HepG2 (cell line): Measurements from ENCODE around the gene BRMS1. TPM values are rescaled to one million over a fixed set of nuclear protein-coding genes. Genes with fewer than 3 reads are reported as not detected.

ENCODE experiments used
- ATAC-seq: fragments of 200-7000 bp; cut with Tn5 transposase; 3 replicates; pipeline ENCODE4 v1.9.1; 2020; ENCODE audit warnings: mild to moderate bottlenecking, moderate library complexity
- BruUV-seq: library from RNA; stranded (reverse); fragments of 400-500 nt; replicated peaks from 2 replicates; lab custom pipeline; 2021; lab: Mats Ljungman, UMichigan
- CTCF ChIA-PET: fragments of 300-600 bp; formaldehyde crosslinking; extraction: SDS; loops from one replicate; lab custom pipeline; 2021; ENCODE audit warnings: low total read pairs, inconsistent platforms, low intra/inter-chr PET ratio; lab: Yijun Ruan, JAX
- POLR2A ChIA-PET: fragments of 350-600 bp; sonication (Branson Sonifier 250); formaldehyde crosslinking; loops from one replicate; lab custom pipeline; 2020; ENCODE audit warnings: antibody characterized with exemption, inconsistent platforms; lab: Yijun Ruan, JAX
- DNase-seq: peaks from one replicate; pipeline ENCODE4 v3.0.0-alpha.2; 2015; ENCODE audit warnings: low spot score
- FAIRE-seq: peaks from 3 replicates; lab custom pipeline; 2011; peaks lifted over from hg19 to GRCh38; lab: Jason Lieb, UNC
- H2AFZ ChIP-seq: one replicate; pipeline ENCODE4 v1.6.1; 2011; ENCODE audit warnings: low read length, inconsistent platforms
- H3K27ac ChIP-seq: fragments of 300-600 bp; 3 replicates; pipeline ENCODE4 v1.8.0; 2011; ENCODE audit warnings: mixed run types, mild to moderate bottlenecking, mixed read lengths, low read length, inconsistent platforms; ENCODE audit not compliant: insufficient read depth; ENCODE audit errors: extremely low read length
- H3K27me3 ChIP-seq, 2 experiments: fragments of 200-600 bp in 1 of 2; 2 replicates in 1 of 2; 3 replicates in 1 of 2; pipeline versions ENCODE4 v1.6.0 to v1.8.0; 2011; ENCODE audit warnings: low read length in 2 of 2, mild to moderate bottlenecking in 2 of 2, moderate library complexity in 2 of 2, inconsistent platforms in 1 of 2; ENCODE audit not compliant: insufficient read depth in 2 of 2, control insufficient read depth in 1 of 2
- H3K36me3 ChIP-seq, 2 experiments: fragments of 200-600 bp in 1 of 2; replicated peaks in 1 of 2; 2 replicates in 1 of 2; 3 replicates in 1 of 2; pipeline versions ENCODE4 v1.5.1 to v1.8.0; 2011; ENCODE audit warnings: low read length in 2 of 2, inconsistent platforms in 1 of 2; ENCODE audit not compliant: insufficient read depth in 2 of 2, control insufficient read depth in 1 of 2
- H3K4me1 ChIP-seq: 2 replicates; pipeline ENCODE4 v1.5.1; 2012; ENCODE audit warnings: low read length, inconsistent platforms; ENCODE audit not compliant: insufficient read depth
- H3K4me2 ChIP-seq: 2 replicates; pipeline ENCODE4 v1.6.0; 2011; ENCODE audit warnings: low read depth, low read length, inconsistent platforms
- H3K4me3 ChIP-seq, 3 experiments: fragments of 200-600 bp in 1 of 3; sonication (generic), shearing (Covaris generic) in 1 of 3; replicated peaks in 1 of 3; 2 replicates each; pipeline ENCODE4 v1.5.1; 2011 to 2016; ENCODE audit warnings: low read length in 3 of 3, inconsistent platforms in 2 of 3, low read depth in 2 of 3, mild to moderate bottlenecking in 2 of 3, control low read depth in 1 of 3, mixed read lengths in 1 of 3; ENCODE audit not compliant: insufficient read depth in 1 of 3
- H3K79me2 ChIP-seq: one replicate; pipeline ENCODE4 v1.6.1; 2011; ENCODE audit warnings: low read length, inconsistent platforms; ENCODE audit not compliant: insufficient read depth
- H3K9ac ChIP-seq: 2 replicates; pipeline ENCODE4 v1.6.0; 2011; ENCODE audit warnings: mild to moderate bottlenecking, low read depth, low read length, inconsistent platforms; ENCODE audit not compliant: insufficient read depth
- H3K9me3 ChIP-seq: 2 replicates; pipeline ENCODE4 v1.5.1; 2012; ENCODE audit warnings: mild to moderate bottlenecking, low read length
- H4K20me1 ChIP-seq: 2 replicates; pipeline ENCODE4 v1.6.0; 2011; ENCODE audit warnings: inconsistent platforms, mild to moderate bottlenecking, low read length, moderate library complexity; ENCODE audit not compliant: insufficient read depth
- BCL6 ChIP-seq: IDR thresholded peaks from 2 replicates; pipeline ENCODE4 v1.6.1; 2016; ENCODE audit warnings: missing genetic modification reagents, missing compliant biosample characterization
- KLF15 ChIP-seq: sonication (generic); formaldehyde crosslinking; IDR thresholded peaks from 2 replicates; pipeline ENCODE4 v1.8.1; 2023; ENCODE audit warnings: borderline replicate concordance, mild to moderate bottlenecking, inconsistent platforms, missing genetic modification reagents, mixed read lengths
- KLF16 ChIP-seq, 2 experiments: sonication (generic) in 1 of 2; formaldehyde crosslinking in 1 of 2; IDR thresholded peaks; 2 replicates each; pipeline versions ENCODE4 v1.6.1 to v1.8.0; 2016 to 2023; ENCODE audit warnings: missing genetic modification reagents in 2 of 2, missing compliant biosample characterization in 1 of 2
- MED8 ChIP-seq: sonication (generic); formaldehyde crosslinking; IDR thresholded peaks from 2 replicates; pipeline ENCODE4 v1.8.1; 2023; ENCODE audit warnings: mild to moderate bottlenecking, missing genetic modification reagents; ENCODE audit not compliant: insufficient replicate concordance
- MEIS1 ChIP-seq: sonication (generic); formaldehyde crosslinking; IDR thresholded peaks from 2 replicates; pipeline ENCODE4 v1.9.0; 2021; ENCODE audit warnings: mild to moderate bottlenecking, missing genetic modification reagents, moderate library complexity, borderline replicate concordance
- PHB2 ChIP-seq: fragments of 450-650 bp; IDR thresholded peaks from 2 replicates; pipeline ENCODE4 v1.6.1; 2018; ENCODE audit not compliant: partially characterized antibody
- SMARCC2 ChIP-seq: fragments of 450-650 bp; IDR thresholded peaks from 2 replicates; pipeline ENCODE4 v1.6.1; 2017; ENCODE audit warnings: antibody characterized with exemption, mild to moderate bottlenecking
- ZNF431 ChIP-seq: sonication (generic); formaldehyde crosslinking; IDR thresholded peaks from 2 replicates; pipeline ENCODE4 v1.9.0; 2022; ENCODE audit warnings: missing genetic modification reagents, low read depth, mild to moderate bottlenecking, borderline replicate concordance
- ZNF773 ChIP-seq: sonication (generic); formaldehyde crosslinking; IDR thresholded peaks from 2 replicates; pipeline ENCODE4 v1.4.0; 2020; ENCODE audit warnings: missing genetic modification reagents, borderline replicate concordance
- WGBS: methylation state at CpG from one replicate; pipeline ENCODE4 v1.1.6; 2017; ENCODE audit warnings: low lambda C conversion rate; 5-methylcytosine and 5-hydroxymethylcytosine counted together
- in situ Hi-C: cut with HindIII; loops from 2 replicates; pipeline ENCODE4 v1.10.0; 2017; ENCODE audit warnings: low pct_unique_long_range_greater_than_20kb; ENCODE audit not compliant: extremely low pct_ligation_motif_present
- intact Hi-C: fragments of 100-400 bp; cut with micrococcal nuclease; formaldehyde crosslinking; loops from one replicate; pipeline ENCODE4 v1.10.0; 2022; ENCODE audit not compliant: unreplicated experiment
- polyA plus RNA-seq, 8 experiments: library from polyadenylated mRNA; depleted of rRNA in 3 of 8; stranded (reverse) in 7 of 8; unstranded in 1 of 8; fragments of >200 nt; fragmentation: Illumina TruSeq in 4 of 8; extraction: Trizol in 4 of 8; gene quantifications; 2 replicates each; pipeline versions ENCODE4 v1.2.1 to v1.2.3, GENCODE V29; 2011 to 2016; ENCODE audit warnings: low read depth in 4 of 8, missing spikeins in 1 of 8, mixed read lengths in 1 of 8; ENCODE audit not compliant: insufficient read depth in 1 of 8
- total RNA-seq, 5 experiments: library from RNA; depleted of rRNA; stranded (reverse); fragments of >200 nt; fragmentation: Illumina TruSeq; extraction: Trizol; gene quantifications; 2 replicates each; pipeline ENCODE4 v1.2.3, GENCODE V29; 2016; ENCODE audit warnings: low read depth in 1 of 5
- TF ChIP-seq, protein P1 (sequence below): sonication (generic); formaldehyde crosslinking; IDR thresholded peaks from 2 replicates; pipeline ENCODE4 v1.4.0; 2020; ENCODE audit warnings: missing genetic modification reagents, mild to moderate bottlenecking, borderline replicate concordance
- TF ChIP-seq, protein P2 (sequence below): sonication (generic); formaldehyde crosslinking; IDR thresholded peaks from 2 replicates; pipeline ENCODE4 v1.4.0; 2020; ENCODE audit warnings: missing genetic modification reagents, borderline replicate concordance

Gene BRMS1
- total and polyA plus RNA-seq, 2 of the 13 experiments (the other 11 are each of a cell fraction or from before 2014, with no cell fraction given), result 15.8 to 55.7 TPM

DNA sequence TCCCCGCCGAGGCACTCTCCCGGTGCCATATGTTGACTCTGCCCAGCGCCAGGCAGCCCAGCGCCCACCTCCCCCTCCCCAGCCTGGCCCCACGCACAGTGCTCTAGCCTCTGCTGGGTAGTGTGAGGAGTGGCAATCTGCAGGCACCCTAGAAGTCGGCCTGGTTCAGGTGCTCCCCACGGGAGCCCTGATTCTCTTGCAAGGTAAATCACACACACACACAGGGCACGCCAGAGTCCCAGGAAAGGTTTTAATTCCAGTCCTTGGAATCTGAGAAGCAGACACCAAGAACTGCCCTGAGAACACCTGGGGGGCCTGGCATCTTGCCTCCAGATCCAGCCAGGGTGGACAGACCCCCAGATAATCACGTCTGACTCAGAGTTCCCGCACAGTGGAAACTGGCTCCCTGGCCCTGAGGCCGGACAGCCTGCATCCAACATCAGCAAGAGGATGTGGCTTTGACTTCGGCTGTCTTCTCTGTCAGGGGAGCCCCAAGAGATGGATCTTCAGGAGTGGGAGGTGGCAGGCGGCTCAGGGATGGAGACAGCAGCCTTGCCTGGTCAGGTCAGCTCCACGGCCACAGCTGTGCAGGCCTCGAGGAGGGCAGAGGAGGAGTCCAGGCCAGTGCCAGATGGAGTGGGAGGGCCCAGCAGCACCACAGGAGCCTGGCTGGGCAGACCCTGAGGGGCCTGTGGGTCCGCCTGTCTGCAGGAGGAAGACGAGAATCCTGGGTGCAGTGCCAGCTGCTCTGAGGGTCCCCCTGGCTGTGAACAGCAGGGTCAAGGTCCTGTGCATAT, 7.6 kb downstream of the BRMS1 start:
- Histone ChIP-seq H3K36me3 (peaks cover 19 to 29% of the 10 kb centered on the region in 2 experiments; a peak in 4 of 5 replicates), H3K4me2 (no peak overlapping the region)
- intact Hi-C loops, result no loop called here

More for the DNA sequence above, 7.6 kb downstream of the BRMS1 start:
- POLR2A ChIA-PET, result interaction anchor here (1.1 to 3.6 kb wide), 3 partner anchors 10 to 25 kb away, joined by 5 to 59 read pairs (median 5); partner anchors contain the start of gene B4GAT1
- DNase-seq, result no peak
- Histone ChIP-seq H3K4me1 (peaks cover 19% of the 10 kb centered on the region), H3K79me2 (no peaks in the 10 kb centered on the region), H3K27me3 (no peaks in the 10 kb centered on the region), H2AFZ (no peak overlapping the region), H3K4me3 (no peak overlapping the region), H3K9me3 (no peaks in the 10 kb centered on the region), H3K27ac (peak overlapping the region; percentile 63), H3K9ac (no peak overlapping the region), H4K20me1 (no peaks in the 10 kb centered on the region)
- WGBS, result 90% methylated on average over 3 of the region's 18 CpGs
- CTCF ChIA-PET, result interaction anchor here (0.8 to 2.1 kb wide), 3 partner anchors 9 to 115 kb away, joined by 3 to 32 read pairs (median 5); no protein-coding TSS in a partner anchor
- FAIRE-seq, result no peak
- TF ChIP-seq KLF16 (CRISPR knock-in tag; IDR thresholded peaks at IDR 0.05) (no peak), ZNF773 (CRISPR knock-in tag) (no peak), PHB2 (no peak), MED8 (CRISPR knock-in tag) (no peak), SMARCC2 (no peak), KLF15 (CRISPR knock-in tag) (no peak), MEIS1 (no peak), BCL6 (no peak), ZNF431 (no peak)
- TF ChIP-seq, protein P1, sequence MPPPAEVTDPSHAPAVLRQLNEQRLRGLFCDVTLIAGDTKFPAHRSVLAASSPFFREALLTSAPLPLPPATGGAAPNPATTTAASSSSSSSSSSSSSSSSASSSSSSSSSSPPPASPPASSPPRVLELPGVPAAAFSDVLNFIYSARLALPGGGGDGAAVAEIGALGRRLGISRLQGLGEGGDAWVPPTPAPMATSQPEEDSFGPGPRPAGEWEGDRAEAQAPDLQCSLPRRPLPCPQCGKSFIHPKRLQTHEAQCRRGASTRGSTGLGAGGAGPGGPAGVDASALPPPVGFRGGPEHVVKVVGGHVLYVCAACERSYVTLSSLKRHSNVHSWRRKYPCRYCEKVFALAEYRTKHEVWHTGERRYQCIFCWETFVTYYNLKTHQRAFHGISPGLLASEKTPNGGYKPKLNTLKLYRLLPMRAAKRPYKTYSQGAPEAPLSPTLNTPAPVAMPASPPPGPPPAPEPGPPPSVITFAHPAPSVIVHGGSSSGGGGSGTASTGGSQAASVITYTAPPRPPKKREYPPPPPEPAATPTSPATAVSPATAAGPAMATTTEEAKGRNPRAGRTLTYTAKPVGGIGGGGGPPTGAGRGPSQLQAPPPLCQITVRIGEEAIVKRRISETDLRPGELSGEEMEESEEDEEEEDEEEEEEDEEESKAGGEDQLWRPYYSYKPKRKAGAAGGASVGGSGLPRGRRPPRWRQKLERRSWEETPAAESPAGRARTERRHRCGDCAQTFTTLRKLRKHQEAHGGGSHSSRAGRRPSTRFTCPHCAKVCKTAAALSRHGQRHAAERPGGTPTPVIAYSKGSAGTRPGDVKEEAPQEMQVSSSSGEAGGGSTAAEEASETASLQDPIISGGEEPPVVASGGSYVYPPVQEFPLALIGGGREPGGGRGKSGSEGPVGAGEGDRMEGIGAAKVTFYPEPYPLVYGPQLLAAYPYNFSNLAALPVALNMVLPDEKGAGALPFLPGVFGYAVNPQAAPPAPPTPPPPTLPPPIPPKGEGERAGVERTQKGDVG, result no peak
- TF ChIP-seq, protein P2, sequence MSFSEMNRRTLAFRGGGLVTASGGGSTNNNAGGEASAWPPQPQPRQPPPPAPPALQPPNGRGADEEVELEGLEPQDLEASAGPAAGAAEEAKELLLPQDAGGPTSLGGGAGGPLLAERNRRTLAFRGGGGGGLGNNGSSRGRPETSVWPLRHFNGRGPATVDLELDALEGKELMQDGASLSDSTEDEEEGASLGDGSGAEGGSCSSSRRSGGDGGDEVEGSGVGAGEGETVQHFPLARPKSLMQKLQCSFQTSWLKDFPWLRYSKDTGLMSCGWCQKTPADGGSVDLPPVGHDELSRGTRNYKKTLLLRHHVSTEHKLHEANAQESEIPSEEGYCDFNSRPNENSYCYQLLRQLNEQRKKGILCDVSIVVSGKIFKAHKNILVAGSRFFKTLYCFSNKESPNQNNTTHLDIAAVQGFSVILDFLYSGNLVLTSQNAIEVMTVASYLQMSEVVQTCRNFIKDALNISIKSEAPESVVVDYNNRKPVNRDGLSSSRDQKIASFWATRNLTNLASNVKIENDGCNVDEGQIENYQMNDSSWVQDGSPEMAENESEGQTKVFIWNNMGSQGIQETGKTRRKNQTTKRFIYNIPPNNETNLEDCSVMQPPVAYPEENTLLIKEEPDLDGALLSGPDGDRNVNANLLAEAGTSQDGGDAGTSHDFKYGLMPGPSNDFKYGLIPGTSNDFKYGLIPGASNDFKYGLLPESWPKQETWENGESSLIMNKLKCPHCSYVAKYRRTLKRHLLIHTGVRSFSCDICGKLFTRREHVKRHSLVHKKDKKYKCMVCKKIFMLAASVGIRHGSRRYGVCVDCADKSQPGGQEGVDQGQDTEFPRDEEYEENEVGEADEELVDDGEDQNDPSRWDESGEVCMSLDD, result no peak
- no peak for ATAC-seq
- in situ Hi-C loops, result no loop called here
- BruUV-seq, result no TSS peak
